KMS-11 (cell line): ENCODE data around the gene PDE11A.

ENCODE experiments used
- H2AFZ ChIP-seq: fragments of 200-600 bp; sonication (generic); 2 replicates; pipeline ENCODE4 v1.6.1; 2016; ENCODE audit warnings: antibody characterized with exemption, mixed run types, low read depth
- H3K27ac ChIP-seq: fragments of 200-600 bp; sonication (generic); 2 replicates; pipeline ENCODE4 v1.6.1; 2016; ENCODE audit warnings: mild to moderate bottlenecking, mixed run types
- H3K27me3 ChIP-seq: fragments of 200-600 bp; sonication (generic); 2 replicates; pipeline ENCODE4 v1.6.1; 2017; ENCODE audit warnings: mild to moderate bottlenecking, low read depth, mixed run types, moderate library complexity; ENCODE audit not compliant: insufficient read depth
- H3K36me3 ChIP-seq: fragments of 200-600 bp; sonication (generic); 2 replicates; pipeline ENCODE4 v1.6.1; 2017; ENCODE audit warnings: mild to moderate bottlenecking, mixed run types; ENCODE audit not compliant: insufficient read depth
- H3K4me1 ChIP-seq: fragments of 200-600 bp; sonication (generic); 2 replicates; pipeline ENCODE4 v1.6.1; 2016; ENCODE audit warnings: mild to moderate bottlenecking, low read depth, mixed run types; ENCODE audit not compliant: poor library complexity, severe bottlenecking
- H3K4me2 ChIP-seq: fragments of 200-600 bp; sonication (generic); 2 replicates; pipeline ENCODE4 v1.7.0; 2016; ENCODE audit warnings: mild to moderate bottlenecking, mixed run types
- H3K4me3 ChIP-seq: fragments of 200-600 bp; sonication (generic); IDR thresholded peaks from 2 replicates; pipeline ENCODE4 v1.6.1; 2017; ENCODE audit warnings: low read depth, low read length, mixed read lengths; ENCODE audit not compliant: insufficient read depth
- H3K79me2 ChIP-seq: fragments of 200-600 bp; sonication (generic); 2 replicates; pipeline ENCODE4 v1.6.1; 2016; ENCODE audit warnings: low read depth, mixed run types; ENCODE audit not compliant: insufficient read depth
- H3K9ac ChIP-seq: fragments of 200-600 bp; sonication (generic); 2 replicates; pipeline ENCODE4 v1.6.1; 2016; ENCODE audit warnings: mild to moderate bottlenecking, mixed run types
- H4K20me1 ChIP-seq: fragments of 200-600 bp; sonication (generic); 2 replicates; pipeline ENCODE4 v1.6.1; 2016; ENCODE audit warnings: mild to moderate bottlenecking, mixed run types; ENCODE audit not compliant: insufficient read depth
- CTCF ChIP-seq: fragments of 200-600 bp; sonication (generic); conservative IDR thresholded peaks from 2 replicates; pipeline ENCODE4 v1.6.1; 2017; ENCODE audit warnings: low read depth, mild to moderate bottlenecking, antibody characterized with exemption, low read length, moderate library complexity, mixed read lengths

The PDE11A gene

GRCh38 chr2:177896587-177896986 lies 176.0 kb downstream of the PDE11A start:
- no peak overlapping the region for H2AFZ ChIP-seq
- H3K4me3 ChIP-seq, result no peak overlapping the region
- no peaks in the 10 kb centered on the region for H3K79me2 ChIP-seq
- no peak overlapping the region for H3K27ac ChIP-seq
- no peaks in the 10 kb centered on the region for H3K4me1 ChIP-seq
- TF ChIP-seq CTCF, result no peak
- no peaks in the 10 kb centered on the region for H3K36me3 ChIP-seq
- H3K4me2 ChIP-seq, result no peak overlapping the region
- H4K20me1 ChIP-seq, result no peaks in the 10 kb centered on the region
- no peak overlapping the region for H3K9ac ChIP-seq
- H3K27me3 ChIP-seq, result no peaks in the 10 kb centered on the region

- no peak for TF ChIP-seq CTCF
- no peaks in the 10 kb centered on the region for H3K27me3 ChIP-seq
- no peak overlapping the region for H2AFZ ChIP-seq
- H3K9ac ChIP-seq, result no peak overlapping the region
- H3K4me3 ChIP-seq, result no peak overlapping the region
- no peaks in the 10 kb centered on the region for H4K20me1 ChIP-seq
- H3K4me1 ChIP-seq, result no peaks in the 10 kb centered on the region
- H3K79me2 ChIP-seq, result no peaks in the 10 kb centered on the region
- H3K36me3 ChIP-seq, result no peaks in the 10 kb centered on the region
- H3K27ac ChIP-seq, result no peak overlapping the region
- no peak overlapping the region for H3K4me2 ChIP-seq
These were observed 178.0 kb downstream of the PDE11A start for GRCh38 chr2:177894546-177894945.

- H3K4me2 ChIP-seq, result no peak overlapping the region
These were observed 178.7 kb downstream of the PDE11A start for GRCh38 chr2:177893880-177894279.

GRCh38 chr2:177891533-177891932 lies 181.0 kb downstream of the PDE11A start:
- H3K36me3 ChIP-seq, result no peaks in the 10 kb centered on the region
- no peak overlapping the region for H3K9ac ChIP-seq
- H3K27ac ChIP-seq, result no peak overlapping the region
- no peaks in the 10 kb centered on the region for H4K20me1 ChIP-seq
- peaks cover 4% of the 10 kb centered on the region for H3K4me1 ChIP-seq
- H3K4me2 ChIP-seq, result no peak overlapping the region
- H2AFZ ChIP-seq, result no peak overlapping the region
- H3K79me2 ChIP-seq, result no peaks in the 10 kb centered on the region
- no peak overlapping the region for H3K4me3 ChIP-seq
- no peak for TF ChIP-seq CTCF
- no peaks in the 10 kb centered on the region for H3K27me3 ChIP-seq

More at GRCh38 chr2:177893880-177894279, 178.7 kb downstream of the PDE11A start:
- no peaks in the 10 kb centered on the region for H3K36me3 ChIP-seq
- H3K27ac ChIP-seq, result no peak overlapping the region
- no peak for TF ChIP-seq CTCF
- H3K9ac ChIP-seq, result no peak overlapping the region
- H3K27me3 ChIP-seq, result no peaks in the 10 kb centered on the region
- H3K79me2 ChIP-seq, result no peaks in the 10 kb centered on the region
- no peaks in the 10 kb centered on the region for H4K20me1 ChIP-seq
- no peak overlapping the region for H3K4me3 ChIP-seq
- no peak overlapping the region for H2AFZ ChIP-seq
- H3K4me1 ChIP-seq, result no peaks in the 10 kb centered on the region
